Left lung (tissue), 14 donors: ENCODE measurements around the gene PRRT4. TPM values are rescaled to one million over a fixed set of nuclear protein-coding genes. Genes with fewer than 3 reads are reported as not detected.

ENCODE experiments used
- ATAC-seq: fragments of 200-7000 bp; cut with Tn5 transposase; one replicate; pipeline ENCODE4 v1.9.1; 2020; ENCODE audit warnings: moderate library complexity
- DNase-seq, 4 donors: peaks; one replicate each; pipeline ENCODE4 v3.0.0-alpha.2; 2013 to 2020
- H3K27ac ChIP-seq, 2 donors: fragments of 200-600 bp; sonication (generic) in 1 of 2; one replicate each; pipeline versions ENCODE4 v1.5.0 to v1.8.0; 2020 to 2021
- H3K27me3 ChIP-seq, 2 donors: fragments of 200-600 bp; sonication (generic) in 1 of 2; one replicate each; pipeline versions ENCODE4 v1.5.0 to v1.8.0; 2020 to 2021
- H3K36me3 ChIP-seq, 2 donors: fragments of 200-600 bp; sonication (generic) in 1 of 2; one replicate each; pipeline versions ENCODE4 v1.5.0 to v1.8.0; 2020 to 2021
- H3K4me1 ChIP-seq, 2 donors: fragments of 200-600 bp; one replicate each; pipeline ENCODE4 v1.8.0; 2021
- H3K4me3 ChIP-seq, 2 donors: fragments of 200-600 bp; sonication (generic) in 1 of 2; one replicate each; pipeline versions ENCODE4 v1.5.0 to v1.8.0; 2020 to 2021; ENCODE audit warnings: mild to moderate bottlenecking in 1 of 2
- H3K9me3 ChIP-seq, 2 donors: fragments of 200-600 bp; sonication (generic) in 1 of 2; one replicate each; pipeline versions ENCODE4 v1.5.0 to v1.8.0; 2020 to 2021
- intact Hi-C, 2 donors: fragments of 100-400 bp; cut with DNase I; formaldehyde crosslinking; loops; one replicate each; pipeline versions ENCODE4 v1.11.2 to v1.14.2; 2022
- long read RNA-seq, 12 donors: library from polyadenylated mRNA in 2 of 12; unstranded in 2 of 12; transcript quantifications; one replicate each; pipeline ENCODE4 v2.0.0 and lab custom pipeline, GENCODE V29; 2019 to 2026
- polyA plus RNA-seq, 6 donors: library from polyadenylated mRNA; unstranded; fragments of 120-200 nt; gene quantifications; one replicate each; pipeline ENCODE4 v1.2.1, GENCODE V29; 2013; ENCODE audit not compliant: insufficient read length in 6 of 6
- total RNA-seq, 2 donors: library from RNA; stranded (reverse); fragmentation: NEBNext Ultra II Directional; extraction: Animal tissue kit (Norgen Biotek cat#: 25700); gene quantifications; one replicate each; pipeline ENCODE4 v1.2.1, GENCODE V29; 2021
- TF ChIP-seq, protein P1 (sequence below), 2 donors: fragments of 200-600 bp; sonication (generic) in 1 of 2; IDR thresholded peaks; one replicate each; pipeline versions ENCODE4 v1.5.0 to v1.8.0; 2021; ENCODE audit warnings: antibody characterized with exemption in 2 of 2
- donor health status: DM: no; HTN: yes; CAD: no.
- donor health status: DM: no; HTN: no; CAD: no.

The PRRT4 gene
- total RNA-seq (under 1 TPM; 0.42 to 0.85 TPM), polyA plus RNA-seq (1 to 10 TPM; 2.3 to 3.8 (median 2.9) TPM)
- long read RNA-seq, donor 1, result 0 reads
- long read RNA-seq, donor 2, result 0 reads
- long read RNA-seq, donor 3, result 0 reads
- long read RNA-seq, donor 4, result 0 reads
- long read RNA-seq, donor 5, result 0 reads
- long read RNA-seq, donor 6, result 0 reads
- long read RNA-seq, donor 7, result 0 reads
- long read RNA-seq, donor 8, partial matches to known transcripts, result 0 of 1 reads
- long read RNA-seq, donor 8, other reads (novel, unspliced or antisense), result 0 of 1 reads
- long read RNA-seq, donor 9, result 0 reads
- long read RNA-seq, donor 10, result 0 reads
- long read RNA-seq, donor 11, partial matches to known transcripts, result 0 of 3 reads
- long read RNA-seq, donor 11, other reads (novel, unspliced or antisense), result 0 of 3 reads
- long read RNA-seq, donor 12, result 0 reads

DNA sequence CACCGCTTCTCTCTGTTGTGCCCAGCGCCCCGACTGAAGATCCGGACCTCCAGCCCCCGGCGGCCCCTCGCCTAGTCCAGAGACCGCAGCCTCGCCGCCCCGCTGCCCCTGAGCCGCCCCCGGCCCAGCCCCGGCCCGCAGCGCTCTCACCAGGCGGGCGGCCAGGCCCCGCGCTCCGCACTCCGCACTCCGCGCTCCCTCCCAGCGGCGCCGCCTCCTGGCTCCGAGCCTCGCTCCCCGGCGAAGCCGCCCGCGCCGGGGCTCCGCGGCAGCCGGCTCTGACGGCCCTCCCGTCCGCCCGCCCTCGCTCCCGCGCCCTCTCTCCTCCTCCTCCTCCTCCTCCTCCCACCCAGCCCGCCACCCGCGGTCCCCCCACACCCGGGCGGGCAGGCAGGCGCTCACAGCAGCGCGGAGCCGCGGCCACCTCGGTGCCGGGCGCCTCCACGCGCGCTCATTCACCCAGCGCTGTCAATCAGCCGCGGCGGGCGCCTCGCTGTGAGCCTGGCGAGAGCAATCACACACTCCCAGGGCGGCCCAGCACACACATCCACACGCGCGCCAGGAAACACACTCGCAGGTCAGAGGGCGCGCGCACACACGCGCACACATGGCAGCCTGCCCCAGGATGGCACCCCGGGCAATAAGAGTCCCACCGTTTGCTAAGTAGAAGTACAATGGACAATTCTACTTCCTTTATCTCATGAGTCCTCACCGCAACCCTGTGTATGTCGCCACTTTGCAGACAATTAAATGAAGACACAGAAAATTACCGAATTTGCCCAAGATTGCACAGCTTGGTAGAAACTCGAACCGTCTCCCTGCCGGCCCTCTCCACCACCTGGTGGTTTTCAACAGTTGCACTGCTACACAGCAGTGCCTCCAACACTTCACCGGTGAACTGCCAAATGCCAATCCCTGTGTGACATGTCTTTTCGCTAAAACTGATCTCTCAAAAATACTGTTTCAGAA lies at the start of gene PRRT4:
PRRT4 (minus strand) TSS at position 280 of the 969 bp plus-strand sequence.
- Histone ChIP-seq H3K27ac (no peak within 1 kb of the TSS), H3K4me3 (peak within 1 kb of the TSS; percentile 33 to 44), H3K9me3 (no peaks in the 10 kb centered on the region), H3K27me3 (peaks cover 12 to 68% of the 10 kb centered on the region in 2 donors), H3K4me1 (peaks cover 0 to 39% of the 10 kb centered on the region in 2 donors), H3K36me3 (no peaks in the 10 kb centered on the region)
- TF ChIP-seq, protein P1, sequence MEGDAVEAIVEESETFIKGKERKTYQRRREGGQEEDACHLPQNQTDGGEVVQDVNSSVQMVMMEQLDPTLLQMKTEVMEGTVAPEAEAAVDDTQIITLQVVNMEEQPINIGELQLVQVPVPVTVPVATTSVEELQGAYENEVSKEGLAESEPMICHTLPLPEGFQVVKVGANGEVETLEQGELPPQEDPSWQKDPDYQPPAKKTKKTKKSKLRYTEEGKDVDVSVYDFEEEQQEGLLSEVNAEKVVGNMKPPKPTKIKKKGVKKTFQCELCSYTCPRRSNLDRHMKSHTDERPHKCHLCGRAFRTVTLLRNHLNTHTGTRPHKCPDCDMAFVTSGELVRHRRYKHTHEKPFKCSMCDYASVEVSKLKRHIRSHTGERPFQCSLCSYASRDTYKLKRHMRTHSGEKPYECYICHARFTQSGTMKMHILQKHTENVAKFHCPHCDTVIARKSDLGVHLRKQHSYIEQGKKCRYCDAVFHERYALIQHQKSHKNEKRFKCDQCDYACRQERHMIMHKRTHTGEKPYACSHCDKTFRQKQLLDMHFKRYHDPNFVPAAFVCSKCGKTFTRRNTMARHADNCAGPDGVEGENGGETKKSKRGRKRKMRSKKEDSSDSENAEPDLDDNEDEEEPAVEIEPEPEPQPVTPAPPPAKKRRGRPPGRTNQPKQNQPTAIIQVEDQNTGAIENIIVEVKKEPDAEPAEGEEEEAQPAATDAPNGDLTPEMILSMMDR (IDR thresholded peaks at IDR 0.05), result no peak
- peak in 2 of 4 donors; percentile 60 to 89 for DNase-seq
- peak; percentile 78 for ATAC-seq
- intact Hi-C loops, result no loop called here

DNA sequence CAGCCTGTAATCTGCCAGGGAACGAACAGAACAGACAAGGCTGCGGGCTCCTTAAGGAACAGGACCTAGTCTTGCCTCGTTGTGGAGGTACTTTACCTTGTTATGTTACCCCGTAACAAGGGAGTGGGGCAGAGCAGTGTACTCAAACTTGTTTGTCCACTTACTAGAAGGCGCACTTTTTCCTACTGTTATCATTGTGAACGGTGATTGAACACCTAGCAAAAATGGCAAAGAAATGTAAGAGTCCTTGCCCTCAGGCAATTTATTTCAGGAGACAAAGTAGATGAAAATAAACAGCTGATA lies 48.9 kb upstream of the PRRT4 start:
- peak overlapping the region; percentile 95 for H3K27ac ChIP-seq
- no peak for DNase-seq
- H3K9me3 ChIP-seq, result no peaks in the 10 kb centered on the region
- no peaks in the 10 kb centered on the region for H3K27me3 ChIP-seq
- intact Hi-C loops, result no loop called here
- peak; percentile 67 for ATAC-seq
- H3K36me3 ChIP-seq, result no peaks in the 10 kb centered on the region
- TF ChIP-seq, protein P1 (IDR thresholded peaks at IDR 0.05), result no peak
- peaks cover 16 to 46% of the 10 kb centered on the region in 2 donors for H3K4me1 ChIP-seq
- H3K4me3 ChIP-seq, result peak overlapping the region; percentile 69 to 76

DNA sequence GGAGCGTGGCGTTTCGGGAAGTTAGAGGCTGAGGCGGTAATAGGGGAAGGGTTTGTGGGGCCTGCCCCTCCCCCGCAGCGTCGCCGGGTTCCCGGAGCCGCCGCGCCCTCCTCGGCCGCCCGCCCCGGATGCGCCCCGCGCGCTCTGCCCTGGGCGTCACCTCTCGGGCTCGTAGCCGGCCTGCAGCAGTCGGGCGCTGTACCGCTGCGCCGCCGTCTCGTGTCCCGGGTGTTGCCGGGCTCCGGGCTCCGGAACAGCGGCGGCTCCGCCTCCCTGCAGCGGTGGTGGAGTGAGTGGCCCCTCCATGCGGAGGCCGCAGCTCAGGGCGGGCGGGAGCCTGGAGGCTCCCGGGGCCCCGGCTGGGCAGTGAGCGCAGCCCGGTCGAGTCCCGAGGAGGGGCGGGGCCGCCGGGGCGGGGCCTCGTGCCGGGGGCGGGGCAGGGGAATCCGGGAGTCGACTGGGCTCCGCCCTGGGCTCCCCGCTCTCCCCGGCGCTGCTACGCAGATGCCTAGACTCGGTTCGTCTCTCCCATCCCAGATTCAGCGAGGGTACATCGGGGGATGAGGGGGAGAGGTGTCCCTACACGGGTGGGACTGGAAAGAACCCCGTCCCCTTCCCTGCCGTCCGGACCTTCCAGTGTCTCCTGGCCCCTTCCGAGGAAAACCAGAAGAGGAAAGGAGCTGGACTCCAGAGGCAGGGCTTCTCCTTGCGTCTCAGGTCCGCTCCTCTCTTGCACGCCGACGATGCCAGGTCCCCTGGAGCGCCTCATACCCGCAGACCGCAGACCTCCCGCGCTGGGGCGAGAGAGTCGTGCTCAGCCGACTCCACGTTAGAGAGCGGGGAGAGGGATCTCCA lies 48.3 kb upstream of the PRRT4 start, which contains the start of gene IMPDH1:
IMPDH1 (minus strand) TSS at position 387 of the 855 bp plus-strand sequence; CDS start at position 306, 81 bp downstream.
- ATAC-seq (peak; percentile 94), DNase-seq (peak; percentile 81 to 99 (median 90))
- TF ChIP-seq, protein P1 (IDR thresholded peaks at IDR 0.05), result no peak
- Histone ChIP-seq H3K9me3 (no peaks in the 10 kb centered on the region), H3K4me1 (peaks cover 22 to 52% of the 10 kb centered on the region in 2 donors), H3K36me3 (no peaks in the 10 kb centered on the region), H3K27me3 (no peaks in the 10 kb centered on the region), H3K27ac (peak within 1 kb of the TSS; percentile 95), H3K4me3 (peak within 1 kb of the TSS; percentile 69 to 76)
- intact Hi-C loops, result no loop called here

DNA sequence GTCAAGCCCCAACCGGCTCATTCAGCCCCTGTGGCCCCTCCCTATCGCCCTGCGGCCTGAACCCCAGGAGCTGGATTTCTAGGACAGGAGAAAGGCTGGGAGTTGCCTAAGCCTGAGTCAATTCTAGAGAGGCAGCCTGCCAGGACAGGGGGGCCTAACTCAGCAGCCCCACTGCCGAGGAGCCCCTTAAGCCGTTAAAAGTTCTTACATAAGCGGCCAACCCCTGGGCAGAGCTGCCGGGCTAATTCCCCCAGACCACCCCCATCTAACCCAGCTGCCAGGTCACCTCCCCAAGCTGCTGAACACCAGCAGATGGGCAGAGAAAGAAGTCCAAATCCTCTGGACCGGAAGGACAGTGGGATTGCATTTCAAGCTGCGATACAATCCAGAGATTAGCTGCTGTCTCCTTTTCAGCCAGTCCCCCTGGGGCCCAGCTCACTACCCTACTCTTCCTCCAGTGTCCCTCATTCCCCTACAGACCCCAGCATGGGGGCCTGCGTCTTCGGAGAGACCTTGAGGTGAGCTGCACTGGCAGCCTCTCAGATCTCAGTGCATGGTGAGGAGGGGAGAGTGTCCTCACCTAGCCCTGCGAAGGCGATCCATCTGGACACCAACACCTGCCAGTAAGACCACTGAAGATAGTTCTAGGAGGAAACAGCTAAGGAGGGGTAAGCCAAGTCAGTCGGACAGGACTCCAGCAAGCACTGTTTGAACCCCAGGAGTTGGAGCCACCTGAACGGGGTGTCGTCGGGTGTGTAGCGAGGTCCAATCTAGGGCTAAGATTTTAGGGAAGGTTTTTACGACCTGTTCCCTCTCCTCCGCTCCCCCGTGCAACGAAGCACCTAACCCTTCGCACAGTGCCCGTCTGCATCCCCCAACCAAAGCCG lies 47.5 kb upstream of the PRRT4 start:
- intact Hi-C loops, result no loop called here
- peaks cover 29 to 60% of the 10 kb centered on the region in 2 donors for H3K4me1 ChIP-seq
- H3K9me3 ChIP-seq, result no peaks in the 10 kb centered on the region
- TF ChIP-seq, protein P1 (IDR thresholded peaks at IDR 0.05), result no peak
- H3K27me3 ChIP-seq, result no peaks in the 10 kb centered on the region
- no peak for ATAC-seq
- DNase-seq, result peak in 3 of 4 donors; percentile 44 to 78 (median 55)
- H3K4me3 ChIP-seq, result peak overlapping the region; percentile 69 to 76
- H3K36me3 ChIP-seq, result peaks cover 0 to 3% of the 10 kb centered on the region in 2 donors
- H3K27ac ChIP-seq, result peak overlapping the region; percentile 95
